Endometrial microvascular endothelial cells (primary cell): ENCODE data around the gene PRUNE1. TPM values are rescaled to one million over a fixed set of nuclear protein-coding genes. Genes with fewer than 3 reads are reported as not detected.

ENCODE experiments used
- in situ Hi-C: cut with HindIII; loops from 2 replicates; pipeline ENCODE4 v1.10.0; 2017; ENCODE audit warnings: low sequenced_read_pairs, low pct_unique_long_range_greater_than_20kb; ENCODE audit errors: inconsistent ontology term
- total RNA-seq: library from RNA; depleted of rRNA; stranded (reverse); fragments of >200 nt; gene quantifications from one replicate; pipeline ENCODE4 v1.2.3, GENCODE V29; 2015; ENCODE audit errors: inconsistent ontology term

Gene PRUNE1
- total RNA-seq, 1 donor from 2014 or later = 6.3 TPM

GRCh38 chr1:150974580-150975478 is 33.4 kb upstream of the PRUNE1 start, which contains the start of gene CERS2:
TSS of gene CERS2 (minus strand) at chr1:150974835. CDS start at chr1:150969090, 5,745 bp downstream.
- in situ Hi-C loops = no loop called here

- in situ Hi-C loops = no loop called here
Observed at GRCh38 chr1:150976401-150976821, 31.8 kb upstream of the PRUNE1 start.

- in situ Hi-C loops = no loop called here
Observed at GRCh38 chr1:150976879-150977694, 31.2 kb upstream of the PRUNE1 start.

GRCh38 chr1:150979092-150980056 is 28.9 kb upstream of the PRUNE1 start:
- in situ Hi-C loops = no loop called here

- in situ Hi-C loops = no loop called here
Observed at GRCh38 chr1:150981177-150981804, 27.0 kb upstream of the PRUNE1 start.

- in situ Hi-C loops = no loop called here
Observed at GRCh38 chr1:150981805-150982712, 26.2 kb upstream of the PRUNE1 start, which contains the start of gene ANXA9. TSS of gene ANXA9 (plus strand) at chr1:150982292. CDS start at chr1:150983106, 814 bp downstream.

GRCh38 chr1:150985179-150985825 is 22.9 kb upstream of the PRUNE1 start:
- in situ Hi-C loops = no loop called here

- in situ Hi-C loops = no loop called here
Observed at GRCh38 chr1:150987924-150988323, 20.3 kb upstream of the PRUNE1 start.

- in situ Hi-C loops = no loop called here
Observed at GRCh38 chr1:150992626-150993025, 15.6 kb upstream of the PRUNE1 start.

GRCh38 chr1:150994248-150994647 is 14.0 kb upstream of the PRUNE1 start:
- in situ Hi-C loops = no loop called here

- in situ Hi-C loops = no loop called here
Observed at GRCh38 chr1:150995460-150995859, 12.8 kb upstream of the PRUNE1 start.

GRCh38 chr1:150995896-150996295 is 12.4 kb upstream of the PRUNE1 start:
- in situ Hi-C loops = no loop called here

GRCh38 chr1:150997126-150997872 is 10.9 kb upstream of the PRUNE1 start:
- in situ Hi-C loops = no loop called here

GRCh38 chr1:150997949-150998348 is 10.3 kb upstream of the PRUNE1 start:
- in situ Hi-C loops = no loop called here

GRCh38 chr1:150999051-150999674 is 9.1 kb upstream of the PRUNE1 start:
- in situ Hi-C loops = no loop called here

- in situ Hi-C loops = no loop called here
Observed at GRCh38 chr1:150999926-151000325, 8.3 kb upstream of the PRUNE1 start.
